ENCODE results near the gene PHC2. TPM values are rescaled to one million over a fixed set of nuclear protein-coding genes. Genes with fewer than 3 reads are reported as not detected.
A peak's percentile ranks its signal among the peaks of the same experiment; 100 is the strongest.

The PHC2 gene
- total RNA-seq, 1 donor from 2014 or later: 35.5 TPM

DNA sequence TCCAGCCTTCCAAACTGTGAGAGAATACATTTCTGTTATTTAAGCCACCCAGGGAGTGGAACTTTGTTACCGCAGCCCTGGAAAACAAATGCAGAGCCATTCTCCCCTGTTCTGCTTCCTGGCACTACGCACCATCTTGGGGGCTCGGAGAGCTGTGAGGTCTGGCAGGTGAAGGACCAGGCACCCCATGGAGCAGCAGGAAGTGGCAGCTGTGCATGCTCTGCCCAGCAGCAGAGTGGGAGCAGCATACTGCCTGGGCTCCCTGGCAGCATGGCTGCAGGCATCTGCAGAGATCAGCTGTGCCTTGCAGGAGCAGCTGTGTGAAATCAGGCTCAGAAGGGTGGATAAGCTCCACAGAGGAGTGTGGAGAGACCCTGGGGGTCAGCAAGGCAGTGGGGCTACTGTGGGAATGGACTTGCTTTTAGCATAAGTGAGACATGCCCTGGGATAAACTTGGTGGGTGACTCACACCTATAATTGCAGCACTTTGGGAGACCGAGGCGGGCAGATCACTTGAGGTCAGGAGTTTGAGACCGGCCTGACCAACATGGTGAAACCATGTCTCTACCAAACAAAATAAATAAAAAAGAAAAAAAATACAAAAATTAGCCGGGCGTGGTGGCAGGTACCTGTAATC is 23.9 kb upstream of the PHC2 start:
- FAIRE-seq (no peak), DNase-seq (ENCODE audit: low spot score in 2 of 2) (no peak)

DNA sequence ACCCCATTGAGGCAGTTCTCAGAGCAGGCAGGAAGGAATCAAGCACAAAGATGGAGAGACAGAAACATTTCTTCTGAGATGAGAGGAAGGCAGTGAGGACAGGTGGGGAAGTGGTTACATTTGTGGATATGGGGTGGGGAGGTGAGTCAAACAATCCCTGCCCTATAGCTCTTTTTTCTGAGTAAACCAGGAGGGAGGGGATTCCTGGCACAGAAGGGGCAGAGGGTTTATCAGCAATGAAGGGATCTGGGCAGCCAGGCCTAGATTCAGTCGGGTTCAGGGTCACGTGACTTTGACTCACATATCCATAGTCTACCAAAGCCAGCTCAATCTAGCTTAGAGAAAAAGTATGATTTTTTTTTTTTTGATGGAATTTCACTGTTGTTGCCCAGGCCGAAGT is 15.7 kb upstream of the PHC2 start:
- DNase-seq (ENCODE audit: low spot score in 2 of 2) (no peak), FAIRE-seq (no peak)

DNA sequence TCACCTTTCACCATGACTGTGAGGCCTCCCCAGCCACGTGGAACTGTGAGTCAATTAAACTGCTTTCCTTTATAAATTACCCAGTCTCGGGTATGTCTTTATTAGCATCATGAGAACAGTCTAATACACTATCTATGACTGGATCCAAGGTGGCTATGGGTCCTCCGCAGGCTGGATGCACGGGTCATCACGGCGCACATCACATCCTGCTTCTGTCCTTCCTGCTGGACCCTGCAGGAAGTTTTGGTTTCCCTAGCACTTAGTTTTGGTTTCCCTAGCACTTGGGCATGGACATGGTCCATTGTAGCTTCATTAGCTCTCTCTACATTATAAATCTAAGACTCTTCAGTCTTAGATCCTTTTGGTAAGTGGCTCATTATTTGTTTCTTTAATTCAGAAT is 14.2 kb upstream of the PHC2 start:
- DNase-seq (ENCODE audit: low spot score in 2 of 2) (no peak), FAIRE-seq (no peak)

DNA sequence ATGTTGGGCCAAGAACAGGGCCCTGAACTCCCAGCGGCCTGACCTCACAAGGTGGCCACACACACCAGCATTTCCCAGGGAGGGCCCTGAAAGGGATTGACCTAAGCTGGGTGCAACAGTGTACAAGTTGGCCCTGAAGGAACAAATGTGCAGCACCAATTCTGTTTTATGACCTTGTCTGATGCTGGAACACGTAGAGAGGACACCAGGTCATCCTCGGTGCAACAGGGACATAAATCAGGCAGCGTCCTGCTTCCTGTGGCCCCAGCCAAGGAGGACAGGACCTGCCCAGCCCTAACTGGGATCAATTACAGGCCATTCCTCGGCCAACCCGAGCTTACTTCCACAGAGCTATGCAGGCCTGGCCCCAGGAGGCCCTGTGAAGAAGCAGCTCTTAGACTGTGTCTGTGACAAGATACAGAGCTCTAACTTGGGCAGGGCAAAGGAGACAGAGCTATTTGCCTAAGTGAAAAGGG is 12.8 kb upstream of the PHC2 start:
- FAIRE-seq: no peak
- DNase-seq (ENCODE audit: low spot score in 2 of 2): no peak

DNA sequence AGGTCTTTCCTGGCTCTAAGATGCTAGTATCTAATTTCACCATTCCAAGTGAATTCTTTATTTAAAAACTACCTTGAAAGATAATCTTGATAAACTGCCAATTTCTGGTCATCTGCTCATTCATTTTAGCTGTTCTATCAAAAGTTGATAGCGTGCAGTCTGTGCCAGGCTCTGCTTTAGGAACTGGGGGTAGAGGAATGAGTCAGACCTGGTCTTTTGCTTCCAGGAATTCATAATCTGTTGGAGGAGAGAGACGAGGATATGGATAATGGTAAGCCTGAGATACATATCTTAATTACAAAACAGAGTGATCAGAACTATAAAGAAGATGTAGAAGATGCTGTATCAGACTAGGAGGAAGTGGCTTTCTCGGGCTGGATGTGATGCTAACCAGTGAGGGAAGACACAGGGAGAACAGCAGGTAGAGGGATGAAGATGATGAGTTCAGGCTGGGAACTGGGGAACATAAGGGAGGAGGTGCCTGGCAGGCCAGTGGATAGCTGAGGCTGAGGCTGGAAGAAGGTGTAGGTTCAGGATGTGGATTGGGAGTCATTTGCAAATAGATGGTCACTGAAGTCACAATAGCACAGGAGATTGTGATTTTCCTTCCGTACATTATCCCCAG is 12.3 kb upstream of the PHC2 start:
- no peak for DNase-seq (ENCODE audit: low spot score in 2 of 2)
- FAIRE-seq: no peak

DNA sequence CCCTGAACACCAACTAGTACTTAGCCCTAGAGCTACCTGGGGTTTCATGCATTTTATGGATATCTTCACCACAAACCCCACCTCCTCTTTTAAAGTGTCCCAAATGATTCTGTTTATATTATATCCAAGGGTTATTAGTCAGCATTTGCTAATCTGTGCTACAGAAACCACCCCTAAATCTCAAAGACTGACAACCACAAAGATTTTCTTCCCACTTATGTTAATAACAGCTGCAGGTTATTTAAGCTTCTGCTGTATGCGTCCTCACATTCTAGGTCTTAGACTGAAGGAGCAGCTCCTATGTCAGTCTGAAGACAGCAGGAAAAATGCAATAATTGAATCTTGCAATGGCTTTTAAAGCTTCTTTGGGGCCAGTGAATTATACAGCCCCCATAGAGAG is 11.2 kb upstream of the PHC2 start:
- DNase-seq (ENCODE audit: low spot score in 2 of 2) (no peak), FAIRE-seq (no peak)

DNA sequence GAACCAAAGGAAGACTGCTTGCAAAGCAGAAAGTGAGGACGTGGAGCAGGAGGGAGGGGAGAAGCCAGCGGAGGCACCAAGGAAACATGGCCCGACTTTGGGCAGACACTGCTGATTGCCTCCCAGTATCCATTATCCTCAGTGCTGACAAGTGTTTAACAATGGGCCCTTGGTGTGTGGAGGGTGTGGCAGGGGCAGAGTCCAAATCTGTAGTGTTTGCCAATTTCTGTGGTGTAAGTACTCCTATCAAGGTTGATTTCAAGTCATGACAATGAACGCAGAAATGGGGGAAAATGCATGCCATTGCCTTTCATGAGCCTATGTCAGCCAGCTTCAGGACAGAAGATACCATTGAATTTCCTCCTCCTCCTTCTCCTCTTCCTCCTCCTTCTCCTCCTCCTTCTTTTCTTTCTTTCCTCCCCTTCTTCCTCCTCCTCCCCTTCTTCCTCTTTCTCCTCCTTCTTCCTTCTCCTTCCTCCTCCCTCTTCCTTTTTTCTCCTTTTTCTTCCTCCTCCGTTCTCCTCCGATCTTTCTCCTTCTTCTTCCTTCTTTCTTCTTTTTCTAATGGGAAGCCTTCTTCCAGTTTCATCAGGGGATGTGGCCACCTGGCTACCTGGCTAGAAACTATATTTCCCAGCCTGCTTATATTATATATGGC is 10.3 kb upstream of the PHC2 start:
- FAIRE-seq: no peak
- DNase-seq (ENCODE audit: low spot score in 2 of 2): no peak

DNA sequence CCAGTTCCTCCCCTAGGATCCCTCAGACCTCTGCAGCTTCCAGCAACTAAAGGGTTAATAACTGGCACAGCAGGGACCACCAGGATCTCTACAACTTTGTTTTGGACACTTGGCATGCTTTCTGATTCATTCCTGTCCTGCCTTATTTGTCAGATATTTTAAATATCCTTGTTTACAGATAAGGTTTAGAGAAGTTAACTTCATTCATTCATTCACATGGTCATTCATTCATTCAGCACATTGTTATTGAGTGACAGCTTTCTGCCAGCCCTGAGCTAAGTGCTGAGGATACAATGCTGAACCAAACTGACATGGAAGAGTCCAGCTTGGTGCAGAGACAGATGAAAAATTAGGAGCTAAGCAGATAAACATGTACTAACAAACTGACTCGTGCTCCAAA is 8.8 kb upstream of the PHC2 start:
- FAIRE-seq: no peak
- DNase-seq (ENCODE audit: low spot score in 2 of 2): no peak

DNA sequence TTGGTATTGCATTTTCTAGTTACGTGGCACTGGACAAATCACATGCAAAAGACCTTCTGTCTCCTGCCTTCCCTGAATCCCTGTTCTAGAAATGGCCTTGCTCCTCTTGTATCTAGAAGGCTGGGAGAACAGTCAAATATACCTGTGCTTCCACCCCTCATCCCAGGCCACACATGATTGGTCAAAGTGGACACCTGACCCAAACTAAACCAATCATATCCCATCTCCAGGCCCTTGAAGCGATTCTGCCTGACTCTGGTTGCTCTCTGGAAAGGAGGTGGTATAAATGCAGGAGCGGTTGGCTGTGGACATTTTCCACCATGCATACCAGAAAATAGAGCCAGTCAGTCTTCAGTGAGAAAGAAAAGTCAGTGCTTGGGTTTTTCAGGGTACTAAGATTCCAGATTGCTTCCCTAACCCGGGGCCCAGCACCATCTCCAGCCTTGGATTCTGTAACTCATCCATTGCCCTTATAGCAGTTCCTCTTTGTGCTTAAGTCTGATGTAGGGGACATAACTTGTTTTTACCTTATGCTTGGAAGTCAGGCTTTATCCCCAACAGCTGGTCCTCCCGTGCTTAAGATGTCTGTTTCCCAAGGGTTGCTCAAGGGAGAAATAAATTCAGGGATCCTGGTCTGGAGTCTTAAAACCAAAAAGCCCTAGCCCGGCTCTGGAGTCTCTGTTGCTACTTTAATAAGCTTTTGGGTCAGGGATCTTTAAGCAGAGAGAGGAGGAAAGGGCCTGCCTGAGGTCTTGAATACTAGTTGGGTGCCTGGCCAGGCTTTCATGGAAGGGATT is 7.7 kb upstream of the PHC2 start:
- no peak for FAIRE-seq
- DNase-seq (ENCODE audit: low spot score in 2 of 2): no peak

DNA sequence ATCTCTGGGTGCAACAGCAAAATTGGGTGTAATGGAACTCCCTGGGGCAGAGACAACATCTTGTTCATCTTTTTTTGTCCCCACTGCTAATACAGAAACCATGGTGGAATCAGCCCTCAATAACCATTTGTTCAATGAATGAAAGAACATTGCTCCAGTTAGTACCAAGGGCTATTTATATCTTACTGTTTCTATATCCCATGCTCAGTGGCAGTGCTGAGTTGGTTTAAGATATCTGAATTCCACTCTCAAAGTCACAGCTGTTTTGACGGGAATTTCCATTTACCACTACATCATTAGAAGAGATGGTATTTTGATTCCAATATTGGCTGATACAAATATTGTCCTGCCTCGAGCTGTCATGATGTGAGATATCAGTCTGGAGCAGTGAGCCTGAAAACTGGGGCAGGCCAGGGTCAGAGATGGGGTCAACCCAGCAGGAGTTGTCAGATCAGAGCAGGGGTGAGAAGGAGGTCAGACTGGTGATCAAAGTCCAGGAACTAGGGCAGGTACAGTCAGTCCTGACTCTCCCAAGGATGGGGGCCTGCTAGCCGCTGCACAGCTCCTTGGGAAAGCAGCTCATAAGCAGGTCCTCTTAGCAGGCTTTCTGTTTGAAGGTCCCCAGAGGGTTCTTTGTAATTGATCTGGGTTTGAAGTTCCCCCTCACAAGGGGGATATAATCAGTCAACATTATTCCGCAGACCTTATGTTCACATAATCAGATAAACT is 5.8 kb upstream of the PHC2 start:
- DNase-seq (ENCODE audit: low spot score in 2 of 2): no peak
- no peak for FAIRE-seq

DNA sequence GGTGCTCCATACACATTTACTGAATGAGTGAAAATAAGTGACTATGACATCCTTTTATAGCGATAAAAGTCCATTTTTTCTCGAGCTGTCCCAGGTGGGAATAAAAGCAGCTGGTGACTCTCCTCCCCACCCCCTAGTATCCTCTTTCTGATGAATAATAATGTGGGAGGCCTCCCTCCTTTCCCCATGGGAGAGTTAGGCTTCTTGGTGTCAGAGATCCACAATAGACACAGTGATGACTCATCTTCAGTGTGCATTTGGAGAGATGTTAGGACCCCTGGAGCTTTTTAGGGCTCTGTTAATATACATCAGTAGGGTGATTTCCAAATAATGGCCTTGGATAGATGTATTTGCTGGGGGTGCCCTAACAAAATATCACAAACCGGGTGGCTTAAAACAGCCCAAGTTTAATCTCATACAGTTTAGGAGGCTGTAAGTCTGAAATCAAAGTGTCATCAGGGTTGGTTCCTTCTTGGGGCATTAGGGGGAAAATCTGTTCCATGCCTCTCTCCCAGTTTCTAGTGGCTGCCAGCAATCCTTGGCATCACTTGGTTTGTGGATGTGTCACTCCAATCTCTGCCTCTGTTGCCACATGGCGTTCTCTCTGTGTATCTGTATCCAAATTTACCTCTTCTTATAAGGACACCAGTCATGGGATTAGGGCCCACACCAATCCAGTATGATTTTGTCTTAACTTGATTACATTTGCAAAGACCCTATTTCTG is 4.4 kb upstream of the PHC2 start:
- DNase-seq (ENCODE audit: low spot score in 2 of 2): no peak
- FAIRE-seq: no peak

DNA sequence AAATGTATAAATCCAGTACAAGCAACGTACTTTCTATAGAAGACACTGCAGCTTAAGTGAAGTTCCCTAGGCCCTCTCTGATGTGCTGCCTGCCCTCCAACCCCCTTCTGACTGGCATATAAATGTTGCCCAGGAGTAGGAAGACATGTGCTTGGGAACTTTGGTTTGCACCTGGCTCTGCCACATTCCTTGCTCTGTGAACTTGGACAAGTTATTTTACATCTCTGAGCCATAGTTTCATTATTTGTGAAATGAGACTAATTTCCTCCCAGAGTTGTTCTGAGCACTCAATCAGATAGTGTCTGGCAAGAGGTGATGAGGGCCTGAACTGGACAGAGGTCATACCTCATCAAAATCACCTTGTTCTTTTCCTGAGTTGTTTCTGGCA is 3.5 kb upstream of the PHC2 start:
- FAIRE-seq: no peak
- DNase-seq (ENCODE audit: low spot score in 2 of 2): no peak

DNA sequence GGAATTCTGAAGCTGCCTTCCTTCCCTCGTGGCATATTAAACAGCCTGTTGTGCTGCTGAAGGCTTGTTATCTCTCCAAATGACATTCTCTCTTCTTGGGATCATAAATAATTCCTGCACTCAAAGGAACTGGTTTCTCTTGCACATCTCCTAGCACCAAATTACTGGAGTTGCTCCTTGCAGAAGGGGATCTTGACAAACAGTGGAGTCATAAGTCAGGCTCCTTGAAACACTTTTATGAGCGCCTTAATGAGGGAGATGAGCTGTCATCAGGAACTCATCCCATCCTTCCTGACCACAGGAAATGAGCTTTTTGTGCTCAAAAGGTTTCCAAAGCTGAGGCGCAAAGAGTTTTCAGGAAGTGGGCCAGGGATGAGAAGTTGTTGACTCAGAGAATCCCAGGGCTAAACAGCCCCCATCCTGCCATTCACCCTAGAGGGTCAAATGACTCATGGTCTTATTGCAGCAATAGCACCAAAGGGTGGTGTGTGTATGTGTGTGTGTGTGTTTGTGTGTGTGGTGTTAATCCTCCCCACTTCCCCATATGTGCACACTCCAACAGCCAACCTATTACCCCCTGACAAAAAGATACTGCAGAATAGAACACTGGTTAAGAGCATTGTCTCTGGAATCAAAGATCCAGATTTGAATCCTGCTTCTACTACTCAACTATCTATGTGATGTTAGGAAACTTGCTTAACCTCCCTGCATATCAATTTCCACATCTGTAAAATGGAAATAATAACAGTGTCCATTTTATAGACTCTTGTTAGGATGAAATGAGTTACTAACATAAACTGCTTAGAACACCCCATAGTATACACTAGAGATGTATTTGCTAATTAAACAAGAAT is 2.8 kb upstream of the PHC2 start:
- FAIRE-seq (no peak), DNase-seq (ENCODE audit: low spot score in 2 of 2) (no peak)

DNA sequence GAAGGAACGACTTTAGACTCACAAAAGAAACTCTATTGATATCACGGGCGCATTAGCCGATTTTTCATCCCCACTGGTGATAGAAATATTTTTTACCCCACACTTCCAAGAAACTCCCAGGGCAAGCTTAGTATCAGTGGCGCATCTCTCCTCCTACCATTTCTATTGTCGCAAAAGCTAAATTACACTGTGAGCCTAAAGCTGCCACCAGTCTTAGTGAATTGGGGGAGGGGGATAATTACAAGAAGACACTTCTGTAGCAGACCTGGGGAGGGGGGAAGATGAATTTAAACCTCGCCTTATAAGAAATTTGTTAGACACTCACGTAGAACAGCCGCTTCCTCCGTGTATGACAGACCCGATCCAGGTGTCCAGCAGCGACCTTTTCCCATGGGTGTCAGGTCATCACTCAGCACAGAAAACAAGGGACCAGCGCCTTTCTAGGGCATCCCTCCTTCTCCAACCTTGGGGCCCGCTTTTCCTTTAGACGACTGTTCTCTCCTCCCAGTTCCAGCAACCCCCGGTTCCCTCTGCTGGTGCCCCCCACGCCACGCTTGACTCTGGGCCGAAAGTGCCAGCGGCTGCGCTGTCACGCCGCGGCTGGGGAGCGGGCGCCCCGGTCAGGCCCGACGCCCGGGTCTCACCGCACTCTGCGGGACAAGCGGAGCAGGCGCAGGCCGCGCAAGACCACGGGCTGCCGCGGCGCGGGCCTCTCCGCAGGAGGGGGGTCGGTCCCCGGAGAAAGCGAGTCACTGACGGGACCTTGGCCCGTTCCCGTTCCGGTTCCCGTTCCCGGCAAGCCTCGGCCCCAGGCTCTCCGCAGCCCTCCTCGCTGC is 821 bp downstream of the PHC2 start:
- FAIRE-seq (no peak), DNase-seq (ENCODE audit: low spot score in 2 of 2) (peak; percentile 48 to 61)

DNA sequence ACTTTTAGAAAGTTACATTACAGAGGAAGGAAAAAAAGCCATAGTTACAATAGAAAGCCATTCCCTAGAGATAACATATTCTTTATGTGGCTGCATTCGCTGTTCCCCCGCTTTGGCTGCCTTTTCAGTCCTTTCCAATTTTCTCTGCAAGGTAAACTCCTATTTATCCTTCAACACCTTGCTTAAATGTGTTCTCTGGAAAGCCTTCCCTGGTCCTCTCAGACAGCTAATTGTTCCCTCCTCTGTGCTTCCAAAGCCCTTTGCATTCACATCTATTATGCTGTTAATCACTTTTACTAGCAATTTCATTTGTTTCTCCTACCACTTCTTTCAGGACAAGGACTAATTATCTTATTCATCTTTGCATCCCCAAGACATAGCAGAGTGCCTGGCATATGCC is 1.6 kb downstream of the PHC2 start:
- no peak for FAIRE-seq
- DNase-seq (ENCODE audit: low spot score in 2 of 2): no peak

DNA sequence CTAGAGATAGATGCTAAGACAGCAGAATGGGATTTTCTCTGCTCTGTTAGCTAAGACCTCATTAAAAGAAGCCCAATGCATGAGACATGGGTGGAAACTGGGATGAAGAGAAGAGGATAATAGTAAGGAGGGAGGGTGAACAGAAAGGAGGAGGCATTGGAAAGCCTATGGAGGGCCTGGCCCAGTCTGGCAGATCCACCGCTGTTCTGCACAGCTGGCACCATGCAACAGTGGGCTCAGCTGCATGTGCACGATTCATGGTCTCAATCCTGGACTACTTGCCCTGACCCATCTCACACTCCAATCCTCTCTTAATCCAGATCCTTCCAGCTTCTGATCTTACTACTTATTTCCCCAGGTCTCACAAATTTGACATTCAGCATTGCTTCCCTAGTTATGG is 2.2 kb downstream of the PHC2 start:
- no peak for FAIRE-seq
- no peak for DNase-seq (ENCODE audit: low spot score in 2 of 2)

DNA sequence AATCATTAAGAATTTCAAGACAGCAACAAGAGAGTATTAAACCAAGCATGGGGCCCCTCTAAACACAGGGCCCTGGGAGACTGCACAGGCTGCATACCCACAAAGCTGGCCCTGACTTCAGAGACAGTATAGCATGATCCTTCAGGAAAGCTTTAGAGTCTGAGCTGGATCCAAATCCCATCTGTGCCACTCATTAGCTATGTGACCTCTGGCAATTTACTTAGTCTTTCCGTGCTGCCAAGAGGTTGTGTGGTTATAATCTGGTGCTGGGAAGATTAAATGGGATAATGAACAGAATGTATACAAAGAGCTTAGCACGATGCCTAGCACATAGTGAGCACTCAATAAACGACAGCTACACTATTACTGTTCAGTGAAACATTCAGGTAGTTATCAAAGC is 4.0 kb downstream of the PHC2 start:
- DNase-seq (ENCODE audit: low spot score in 2 of 2): no peak
- FAIRE-seq: no peak

DNA sequence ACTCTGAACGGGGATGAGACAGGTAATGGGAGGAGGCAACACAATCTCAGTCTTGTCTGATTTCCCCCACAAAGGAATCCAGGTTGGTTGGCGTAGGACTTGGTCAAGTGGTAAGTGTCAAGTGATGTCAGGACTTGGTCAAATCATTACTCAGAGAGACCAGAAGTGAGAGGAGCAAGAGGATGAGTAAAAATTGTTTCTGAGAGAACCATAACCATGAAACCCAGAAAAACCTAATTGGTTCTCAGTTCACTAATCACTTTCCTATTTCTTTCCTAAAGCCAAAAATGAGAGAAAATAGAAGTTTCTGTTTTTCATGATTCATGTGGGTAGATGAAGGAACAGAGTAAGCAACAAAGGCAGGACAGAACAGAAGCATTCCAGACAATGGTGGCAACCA is 5.0 kb downstream of the PHC2 start:
- FAIRE-seq (no peak), DNase-seq (ENCODE audit: low spot score in 2 of 2) (no peak)

Data from frontal cortex (tissue), 4 donors.